ENCODE data around the gene AATF.

AATF gene

GRCh38 chr17:36911001-36911400, 37.8 kb upstream of the AATF start:
- no peak for TF ChIP-seq CTCF (conservative IDR thresholded peaks at IDR 0.05; ENCODE audit: low read depth, low read length)
- no peak for DNase-seq (ENCODE audit: low read depth)
- H3K4me3 ChIP-seq (ENCODE audit: low read length), result no peak overlapping the region

GRCh38 chr17:36913132-36913531, 35.6 kb upstream of the AATF start:
- no peak overlapping the region for H3K4me3 ChIP-seq (ENCODE audit: low read length)
- no peak for TF ChIP-seq CTCF (conservative IDR thresholded peaks at IDR 0.05; ENCODE audit: low read depth, low read length)
- DNase-seq (ENCODE audit: low read depth), result no peak

- no peak for DNase-seq (ENCODE audit: low read depth)
- no peak for TF ChIP-seq CTCF (conservative IDR thresholded peaks at IDR 0.05; ENCODE audit: low read depth, low read length)
Observed at GRCh38 chr17:36918211-36918691, 30.5 kb upstream of the AATF start.

GRCh38 chr17:36919407-36919968, 29.3 kb upstream of the AATF start:
- H3K4me3 ChIP-seq (ENCODE audit: low read length), result no peak overlapping the region
- no peak for TF ChIP-seq CTCF (conservative IDR thresholded peaks at IDR 0.05; ENCODE audit: low read depth, low read length)
- DNase-seq (ENCODE audit: low read depth), result no peak

More at GRCh38 chr17:36918211-36918691, 30.5 kb upstream of the AATF start:
- H3K4me3 ChIP-seq (ENCODE audit: low read length), result no peak overlapping the region

GRCh38 chr17:36920032-36921005, 28.4 kb upstream of the AATF start:
- peak overlapping the region; percentile 26 for H3K4me3 ChIP-seq (ENCODE audit: low read length)
- no peak for TF ChIP-seq CTCF (conservative IDR thresholded peaks at IDR 0.05; ENCODE audit: low read depth, low read length)
- DNase-seq (ENCODE audit: low read depth), result peak; percentile 72

- H3K4me3 ChIP-seq (ENCODE audit: low read length), result peak overlapping the region; percentile 26
- TF ChIP-seq CTCF (conservative IDR thresholded peaks at IDR 0.05; ENCODE audit: low read depth, low read length), result no peak
- peak; percentile 96 for DNase-seq (ENCODE audit: low read depth)
Observed at GRCh38 chr17:36921095-36921851, 27.5 kb upstream of the AATF start.
